Measurements from ENCODE around the gene ZPR1.
"Not testable (repeated sequence)": the region's sequence is repeated elsewhere in the genome, so short reads cannot be mapped to it uniquely, and the experiment has no call there.

The ZPR1 gene, protein sequence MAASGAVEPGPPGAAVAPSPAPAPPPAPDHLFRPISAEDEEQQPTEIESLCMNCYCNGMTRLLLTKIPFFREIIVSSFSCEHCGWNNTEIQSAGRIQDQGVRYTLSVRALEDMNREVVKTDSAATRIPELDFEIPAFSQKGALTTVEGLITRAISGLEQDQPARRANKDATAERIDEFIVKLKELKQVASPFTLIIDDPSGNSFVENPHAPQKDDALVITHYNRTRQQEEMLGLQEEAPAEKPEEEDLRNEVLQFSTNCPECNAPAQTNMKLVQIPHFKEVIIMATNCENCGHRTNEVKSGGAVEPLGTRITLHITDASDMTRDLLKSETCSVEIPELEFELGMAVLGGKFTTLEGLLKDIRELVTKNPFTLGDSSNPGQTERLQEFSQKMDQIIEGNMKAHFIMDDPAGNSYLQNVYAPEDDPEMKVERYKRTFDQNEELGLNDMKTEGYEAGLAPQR

DNA sequence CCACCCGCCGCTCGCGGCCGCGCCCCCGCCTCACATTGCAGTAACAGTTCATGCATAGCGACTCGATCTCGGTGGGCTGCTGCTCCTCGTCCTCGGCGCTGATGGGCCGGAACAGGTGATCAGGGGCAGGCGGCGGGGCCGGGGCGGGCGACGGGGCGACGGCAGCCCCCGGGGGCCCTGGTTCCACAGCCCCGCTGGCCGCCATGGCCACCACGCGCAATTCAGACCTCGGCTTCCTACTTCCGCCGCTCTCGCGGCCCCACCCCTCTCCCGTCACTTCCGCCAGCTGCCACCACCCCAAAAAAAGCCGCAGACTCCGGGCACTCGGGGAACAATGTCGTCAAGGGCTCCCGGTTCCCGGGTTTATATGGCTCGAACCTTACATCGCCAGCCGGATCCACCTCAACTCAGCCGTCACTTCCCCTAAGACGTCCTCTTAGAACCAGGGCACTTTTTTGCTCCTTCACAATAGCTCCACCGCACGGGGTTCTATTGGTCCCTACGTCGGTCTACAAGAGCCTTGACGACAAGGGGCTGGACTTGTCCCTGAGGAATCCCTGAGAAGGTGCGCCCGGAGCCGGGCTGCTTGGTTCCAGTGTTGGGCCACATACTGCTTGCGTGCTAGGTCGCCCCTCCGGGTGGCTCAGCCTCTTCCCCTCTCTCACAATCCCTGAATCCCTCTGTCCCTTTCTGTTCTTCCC is at the start of gene ZPR1:
ZPR1 (minus strand) TSS at position 238 of the 701 bp plus-strand sequence; CDS start at position 205, 33 bp downstream.
- DNase-seq (ENCODE audit: low read depth in 2 of 2): peak; percentile 67 to 78

DNA sequence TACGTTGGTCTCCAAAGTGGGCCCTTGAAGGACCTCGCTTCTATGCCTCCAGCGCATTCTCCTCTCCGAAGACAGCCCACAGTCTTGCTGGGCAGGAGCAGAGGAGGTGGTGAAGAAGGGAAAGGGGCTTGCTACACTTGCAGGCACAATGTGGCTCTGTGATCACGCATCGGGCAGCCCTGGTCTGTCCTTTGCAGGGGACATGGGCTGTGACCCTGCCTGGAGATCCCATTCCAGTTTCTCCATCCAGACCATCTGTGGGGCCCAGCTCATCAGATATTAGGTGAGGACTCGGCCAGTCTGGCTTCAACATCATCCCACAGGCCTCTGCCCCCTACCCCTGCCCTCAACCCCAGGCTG is 48.8 kb upstream of the ZPR1 start:
- DNase-seq (ENCODE audit: low read depth in 2 of 2): no peak

DNA sequence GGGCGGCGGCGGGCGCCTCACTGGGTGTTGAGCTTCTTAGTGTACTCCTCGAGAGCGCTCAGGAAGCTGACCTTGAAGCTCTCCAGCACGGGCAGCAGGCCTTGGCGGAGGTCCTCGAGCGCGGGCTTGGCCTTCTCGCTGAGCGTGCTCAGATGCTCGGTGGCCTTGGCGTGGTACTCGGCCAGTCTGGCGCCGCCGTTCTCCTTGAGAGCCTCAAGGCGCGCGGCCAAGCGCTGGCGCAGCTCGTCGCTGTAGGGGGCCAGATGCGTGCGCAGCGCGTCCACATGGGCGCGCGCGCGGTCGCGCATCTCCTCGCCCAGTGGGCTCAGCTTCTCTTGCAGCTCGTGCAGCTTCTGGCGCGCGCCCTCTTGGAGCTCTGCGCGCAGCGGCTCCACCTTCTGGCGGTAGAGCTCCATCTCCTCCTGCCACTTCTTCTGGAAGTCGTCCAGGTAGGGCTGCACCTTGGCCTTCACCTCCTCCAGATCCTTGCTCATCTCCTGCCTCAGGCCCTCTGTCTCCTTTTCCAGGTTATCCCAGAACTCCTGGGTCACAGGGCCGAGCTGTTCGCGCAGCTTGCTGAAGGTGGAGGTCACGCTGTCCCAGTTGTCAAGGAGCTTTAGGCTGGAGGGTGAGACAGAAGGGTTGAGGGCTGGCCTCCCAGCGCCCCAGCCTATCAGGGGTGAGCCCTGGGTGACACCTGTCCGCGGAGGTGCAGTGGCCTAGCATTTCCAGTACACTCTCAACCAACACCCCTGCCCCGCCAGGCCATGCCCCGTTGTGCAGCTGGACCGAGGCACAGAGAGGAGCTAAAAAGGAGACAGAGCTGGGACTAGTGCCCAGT is 48.2 kb upstream of the ZPR1 start:
- DNase-seq (ENCODE audit: low read depth in 2 of 2): peak; percentile 65 to 69

DNA sequence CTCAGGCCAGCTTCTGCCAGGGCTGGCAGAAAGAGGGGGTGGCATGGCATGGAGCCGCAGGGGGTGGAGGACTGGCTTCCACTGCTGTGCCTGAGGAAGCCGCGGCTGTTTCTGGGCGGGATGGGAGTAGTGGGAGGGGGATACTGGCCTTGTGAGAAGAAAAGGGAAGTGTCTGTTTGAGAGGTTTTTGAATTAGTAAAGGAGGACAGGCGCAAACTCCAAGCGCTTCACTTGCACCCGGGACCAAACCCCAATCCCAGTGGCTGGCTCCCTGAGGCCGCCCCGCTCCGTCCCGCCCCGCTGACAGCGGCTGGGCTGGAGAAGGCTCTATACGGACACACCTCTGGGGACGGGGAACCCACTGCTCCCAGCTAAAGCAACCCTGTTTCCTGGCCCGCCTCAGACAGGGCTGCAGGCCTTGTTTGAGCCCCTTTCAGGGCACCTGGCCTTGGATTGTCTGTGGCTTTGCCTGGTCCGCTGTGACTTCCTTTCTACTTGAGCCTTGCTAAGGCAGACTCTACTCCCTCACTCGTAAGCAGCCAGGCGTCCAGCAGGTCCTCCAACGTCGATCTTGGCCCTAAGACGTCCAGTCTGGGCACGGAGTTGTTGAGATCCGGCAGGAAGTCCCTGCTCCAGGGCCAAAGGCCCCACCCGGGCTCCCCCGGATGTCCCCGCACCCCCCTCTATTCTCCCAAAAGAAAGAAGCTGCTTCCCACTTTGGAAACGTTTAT is 47.4 kb upstream of the ZPR1 start:
- no peak for DNase-seq (ENCODE audit: low read depth in 2 of 2)

DNA sequence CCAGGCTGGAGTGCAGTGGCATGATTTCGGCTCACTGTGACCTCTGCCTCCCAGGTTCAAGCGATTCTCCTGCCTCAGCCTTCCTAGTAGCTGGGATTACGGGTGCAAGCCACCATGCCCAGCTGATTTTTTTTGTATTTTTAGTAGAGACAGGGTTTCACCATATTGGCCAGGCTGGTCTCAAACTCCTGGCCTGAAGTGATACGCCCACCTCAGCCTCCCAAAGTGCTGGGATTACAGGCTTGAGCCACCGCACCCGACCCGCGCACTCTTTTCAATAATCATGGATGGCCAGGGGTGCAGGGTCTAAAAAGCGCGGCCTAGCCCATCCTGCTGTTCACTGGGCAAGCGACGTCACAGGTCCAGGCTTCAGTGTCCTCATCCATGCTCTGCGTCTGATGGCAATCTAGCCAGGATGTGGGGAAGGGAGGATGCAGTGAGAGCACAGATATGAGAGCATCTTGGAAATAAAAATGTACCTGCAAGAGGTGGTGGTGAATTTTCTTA is 46.8 kb upstream of the ZPR1 start:
- DNase-seq (ENCODE audit: low read depth in 2 of 2): not testable (repeated sequence)

DNA sequence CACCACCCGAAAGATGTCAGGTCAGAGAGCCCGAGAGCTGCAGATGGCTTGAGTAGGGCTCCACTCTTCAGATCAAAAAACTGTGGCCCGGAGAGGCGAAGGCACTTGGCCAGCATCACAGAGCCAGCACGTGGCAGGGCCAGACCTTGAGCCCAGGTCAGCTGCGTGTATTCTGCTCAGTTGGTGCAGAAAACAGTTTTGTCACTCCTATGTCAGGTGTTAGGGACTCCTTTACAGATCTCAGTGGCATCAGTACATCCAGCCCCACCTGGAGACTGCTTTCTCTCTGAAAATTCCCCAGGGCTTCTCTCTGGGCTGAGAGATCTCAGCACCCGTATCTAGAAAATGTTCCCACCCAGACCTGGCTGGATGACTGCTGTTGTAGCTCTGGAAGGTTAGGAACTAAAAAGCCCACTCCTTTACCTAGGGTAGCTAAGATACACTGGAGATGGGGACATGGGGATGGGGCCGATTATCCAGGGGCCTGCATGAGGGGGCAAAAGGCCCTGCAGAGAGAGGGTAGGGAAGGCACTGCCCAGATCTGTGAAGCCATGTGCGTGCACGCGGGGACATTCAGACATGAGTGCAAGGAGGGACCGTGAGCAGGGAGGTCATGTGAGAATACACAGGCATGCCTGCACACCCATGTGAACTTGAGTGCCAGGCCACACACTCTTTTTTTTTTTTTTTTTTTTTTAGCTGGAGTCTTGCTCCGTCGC is 46.2 kb upstream of the ZPR1 start:
- DNase-seq (ENCODE audit: low read depth in 2 of 2): no peak

DNA sequence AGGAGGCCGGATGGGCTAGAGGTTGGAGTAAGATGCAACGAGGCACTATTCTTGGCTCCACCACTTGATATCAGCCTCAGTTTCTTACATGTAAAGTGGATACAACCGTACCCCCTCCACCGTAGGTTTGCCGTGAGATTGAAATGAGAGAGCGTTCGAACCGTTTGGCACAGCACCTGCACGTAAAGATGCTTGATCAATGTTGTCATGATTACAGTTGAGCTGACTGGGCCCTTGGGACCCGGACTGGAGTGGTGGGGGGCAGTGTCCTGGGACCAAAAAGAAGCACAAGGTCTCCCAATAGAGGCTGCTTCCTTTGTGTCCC is 45.6 kb upstream of the ZPR1 start:
- no peak for DNase-seq (ENCODE audit: low read depth in 2 of 2)

DNA sequence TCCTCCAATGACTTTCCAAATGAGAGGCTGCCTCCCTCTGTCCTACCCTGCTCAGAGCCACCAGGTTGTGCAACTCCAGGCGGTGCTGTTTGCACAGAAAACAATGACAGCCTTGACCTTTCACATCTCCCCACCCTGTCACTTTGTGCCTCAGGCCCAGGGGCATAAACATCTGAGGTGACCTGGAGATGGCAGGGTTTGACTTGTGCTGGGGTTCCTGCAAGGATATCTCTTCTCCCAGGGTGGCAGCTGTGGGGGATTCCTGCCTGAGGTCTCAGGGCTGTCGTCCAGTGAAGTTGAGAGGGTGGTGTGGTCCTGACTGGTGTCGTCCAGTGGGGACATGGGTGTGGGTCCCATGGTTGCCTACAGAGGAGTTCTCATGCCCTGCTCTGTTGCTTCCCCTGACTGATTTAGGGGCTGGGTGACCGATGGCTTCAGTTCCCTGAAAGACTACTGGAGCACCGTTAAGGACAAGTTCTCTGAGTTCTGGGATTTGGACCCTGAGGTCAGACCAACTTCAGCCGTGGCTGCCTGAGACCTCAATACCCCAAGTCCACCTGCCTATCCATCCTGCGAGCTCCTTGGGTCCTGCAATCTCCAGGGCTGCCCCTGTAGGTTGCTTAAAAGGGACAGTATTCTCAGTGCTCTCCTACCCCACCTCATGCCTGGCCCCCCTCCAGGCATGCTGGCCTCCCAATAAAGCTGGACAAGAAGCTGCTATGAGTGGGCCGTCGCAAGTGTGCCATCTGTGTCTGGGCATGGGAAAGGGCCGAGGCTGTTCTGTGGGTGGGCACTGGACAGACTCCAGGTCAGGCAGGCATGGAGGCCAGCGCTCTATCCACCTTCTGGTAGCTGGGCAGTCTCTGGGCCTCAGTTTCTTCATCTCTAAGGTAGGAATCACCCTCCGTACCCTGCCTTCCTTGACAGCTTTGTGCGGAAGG is 44.8 kb upstream of the ZPR1 start:
- DNase-seq (ENCODE audit: low read depth in 2 of 2): no peak

DNA sequence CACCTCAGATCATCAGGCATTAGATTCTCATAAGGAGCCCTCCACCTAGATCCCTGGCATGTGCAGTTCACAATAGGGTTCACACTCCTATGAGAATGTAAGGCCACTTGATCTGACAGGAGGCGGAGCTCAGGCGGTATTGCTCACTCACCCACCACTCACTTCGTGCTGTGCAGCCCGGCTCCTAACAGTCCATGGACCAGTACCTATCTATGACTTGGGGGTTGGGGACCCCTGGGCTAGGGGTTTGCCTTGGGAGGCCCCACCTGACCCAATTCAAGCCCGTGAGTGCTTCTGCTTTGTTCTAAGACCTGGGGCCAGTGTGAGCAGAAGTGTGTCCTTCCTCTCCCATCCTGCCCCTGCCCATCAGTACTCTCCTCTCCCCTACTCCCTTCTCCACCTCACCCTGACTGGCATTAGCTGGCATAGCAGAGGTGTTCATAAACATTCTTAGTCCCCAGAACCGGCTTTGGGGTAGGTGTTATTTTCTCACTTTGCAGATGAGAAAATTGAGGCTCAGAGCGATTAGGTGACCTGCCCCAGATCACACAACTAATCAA is 44.0 kb upstream of the ZPR1 start:
- DNase-seq (ENCODE audit: low read depth in 2 of 2): no peak

DNA sequence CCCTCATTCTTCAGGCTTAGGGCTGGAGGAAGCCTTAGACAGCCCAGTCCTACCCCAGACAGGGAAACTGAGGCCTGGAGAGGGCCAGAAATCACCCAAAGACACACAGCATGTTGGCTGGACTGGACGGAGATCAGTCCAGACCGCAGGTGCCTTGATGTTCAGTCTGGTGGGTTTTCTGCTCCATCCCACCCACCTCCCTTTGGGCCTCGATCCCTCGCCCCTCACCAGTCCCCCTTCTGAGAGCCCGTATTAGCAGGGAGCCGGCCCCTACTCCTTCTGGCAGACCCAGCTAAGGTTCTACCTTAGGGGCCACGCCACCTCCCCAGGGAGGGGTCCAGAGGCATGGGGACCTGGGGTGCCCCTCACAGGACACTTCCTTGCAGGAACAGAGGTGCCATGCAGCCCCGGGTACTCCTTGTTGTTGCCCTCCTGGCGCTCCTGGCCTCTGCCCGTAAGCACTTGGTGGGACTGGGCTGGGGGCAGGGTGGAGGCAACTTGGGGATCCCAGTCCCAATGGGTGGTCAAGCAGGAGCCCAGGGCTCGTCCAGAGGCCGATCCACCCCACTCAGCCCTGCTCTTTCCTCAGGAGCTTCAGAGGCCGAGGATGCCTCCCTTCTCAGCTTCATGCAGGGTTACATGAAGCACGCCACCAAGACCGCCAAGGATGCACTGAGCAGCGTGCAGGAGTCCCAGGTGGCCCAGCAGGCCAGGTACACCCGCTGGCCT is 42.5 kb upstream of the ZPR1 start:
- DNase-seq (ENCODE audit: low read depth in 2 of 2): no peak

DNA sequence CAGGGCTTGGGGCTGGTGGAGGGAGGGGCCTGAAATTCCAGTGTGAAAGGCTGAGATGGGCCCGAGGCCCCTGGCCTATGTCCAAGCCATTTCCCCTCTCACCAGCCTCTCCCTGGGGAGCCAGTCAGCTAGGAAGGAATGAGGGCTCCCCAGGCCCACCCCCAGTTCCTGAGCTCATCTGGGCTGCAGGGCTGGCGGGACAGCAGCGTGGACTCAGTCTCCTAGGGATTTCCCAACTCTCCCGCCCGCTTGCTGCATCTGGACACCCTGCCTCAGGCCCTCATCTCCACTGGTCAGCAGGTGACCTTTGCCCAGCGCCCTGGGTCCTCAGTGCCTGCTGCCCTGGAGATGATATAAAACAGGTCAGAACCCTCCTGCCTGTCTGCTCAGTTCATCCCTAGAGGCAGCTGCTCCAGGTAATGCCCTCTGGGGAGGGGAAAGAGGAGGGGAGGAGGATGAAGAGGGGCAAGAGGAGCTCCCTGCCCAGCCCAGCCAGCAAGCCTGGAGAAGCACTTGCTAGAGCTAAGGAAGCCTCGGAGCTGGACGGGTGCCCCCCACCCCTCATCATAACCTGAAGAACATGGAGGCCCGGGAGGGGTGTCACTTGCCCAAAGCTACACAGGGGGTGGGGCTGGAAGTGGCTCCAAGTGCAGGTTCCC is 41.8 kb upstream of the ZPR1 start, which contains the start of gene APOC3:
APOC3 (plus strand) TSS at position 383 of the 659 bp plus-strand sequence. CDS start 676 bp downstream, outside the sequence.
- DNase-seq (ENCODE audit: low read depth in 2 of 2): no peak

DNA sequence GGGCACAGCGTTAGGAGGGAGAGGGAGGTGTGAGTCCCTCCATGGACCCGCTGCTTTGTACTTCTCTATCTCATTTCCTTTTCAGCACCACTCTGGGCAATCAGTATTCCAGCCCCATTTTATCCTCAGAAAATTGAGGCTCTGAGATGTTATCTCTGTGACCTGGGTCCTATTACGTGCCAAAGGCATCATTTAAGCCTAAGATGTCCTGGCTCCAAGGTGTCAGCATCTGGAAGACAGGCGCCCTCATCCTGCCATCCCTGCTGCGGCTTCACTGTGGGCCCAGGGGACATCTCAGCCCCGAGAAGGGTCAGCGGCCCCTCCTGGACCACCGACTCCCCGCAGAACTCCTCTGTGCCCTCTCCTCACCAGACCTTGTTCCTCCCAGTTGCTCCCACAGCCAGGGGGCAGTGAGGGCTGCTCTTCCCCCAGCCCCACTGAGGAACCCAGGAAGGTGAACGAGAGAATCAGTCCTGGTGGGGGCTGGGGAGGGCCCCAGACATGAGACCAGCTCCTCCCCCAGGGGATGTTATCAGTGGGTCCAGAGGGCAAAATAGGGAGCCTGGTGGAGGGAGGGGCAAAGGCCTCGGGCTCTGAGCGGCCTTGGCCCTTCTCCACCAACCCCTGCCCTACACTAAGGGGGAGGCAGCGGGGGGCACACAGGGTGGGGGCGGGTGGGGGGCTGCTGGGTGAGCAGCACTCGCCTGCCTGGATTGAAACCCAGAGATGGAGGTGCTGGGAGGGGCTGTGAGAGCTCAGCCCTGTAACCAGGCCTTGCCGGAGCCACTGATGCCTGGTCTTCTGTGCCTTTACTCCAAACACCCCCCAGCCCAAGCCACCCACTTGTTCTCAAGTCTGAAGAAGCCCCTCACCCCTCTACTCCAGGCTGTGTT is 41.1 kb upstream of the ZPR1 start:
- no peak for DNase-seq (ENCODE audit: low read depth in 2 of 2)

DNA sequence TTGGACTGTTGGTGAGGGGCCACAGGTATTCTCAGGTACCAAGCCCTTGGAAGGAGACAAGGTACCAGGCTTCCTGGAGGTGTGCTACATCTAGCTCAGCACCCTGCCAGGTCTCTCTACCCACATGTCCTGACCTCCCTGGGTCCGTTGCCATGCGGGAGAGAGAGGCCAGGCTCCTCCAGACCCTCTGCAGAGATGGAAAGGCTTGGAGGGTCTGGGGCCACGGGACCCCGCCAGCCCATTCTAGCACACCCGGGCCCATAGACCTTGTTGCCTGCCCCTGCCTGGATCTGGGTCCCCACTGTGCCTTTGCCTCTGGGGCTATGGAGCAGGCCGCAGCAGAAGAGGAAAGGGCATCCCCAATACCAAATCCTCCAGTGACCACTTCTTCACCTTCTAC is 39.6 kb upstream of the ZPR1 start:
- DNase-seq (ENCODE audit: low read depth in 2 of 2): no peak

DNA sequence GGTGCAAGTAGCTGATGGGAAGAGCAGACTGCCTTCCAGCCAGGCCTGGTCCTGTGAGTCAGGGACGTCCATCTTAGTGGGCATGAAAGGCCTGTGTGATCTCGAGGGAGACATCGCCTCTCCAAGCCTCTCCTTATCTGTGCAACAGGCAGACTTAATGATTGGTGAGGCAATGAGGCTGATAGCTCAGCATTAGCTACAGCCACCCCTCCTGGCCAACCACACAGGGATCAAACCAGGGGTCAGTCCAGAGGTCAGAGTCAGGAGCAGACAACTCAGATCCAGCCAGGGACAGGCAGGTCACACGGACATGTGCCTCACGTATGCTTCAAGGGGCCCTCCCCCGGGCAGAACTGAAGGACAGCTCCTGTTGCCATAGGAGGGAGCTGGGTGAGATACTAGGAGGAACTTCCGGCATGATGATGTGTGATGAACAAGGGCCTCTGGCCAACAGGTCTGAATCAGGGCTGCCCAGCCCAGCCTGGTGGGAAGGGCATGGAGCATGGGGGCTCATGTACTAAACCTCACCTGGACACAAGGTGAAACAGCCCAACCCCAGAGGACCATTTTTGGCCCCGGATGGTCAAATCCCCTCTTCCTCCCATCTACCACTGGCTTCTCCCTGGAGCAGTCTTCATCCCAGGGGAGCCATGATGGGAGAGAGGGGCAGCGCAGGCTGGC is 39.1 kb upstream of the ZPR1 start:
- DNase-seq (ENCODE audit: low read depth in 2 of 2): no peak

DNA sequence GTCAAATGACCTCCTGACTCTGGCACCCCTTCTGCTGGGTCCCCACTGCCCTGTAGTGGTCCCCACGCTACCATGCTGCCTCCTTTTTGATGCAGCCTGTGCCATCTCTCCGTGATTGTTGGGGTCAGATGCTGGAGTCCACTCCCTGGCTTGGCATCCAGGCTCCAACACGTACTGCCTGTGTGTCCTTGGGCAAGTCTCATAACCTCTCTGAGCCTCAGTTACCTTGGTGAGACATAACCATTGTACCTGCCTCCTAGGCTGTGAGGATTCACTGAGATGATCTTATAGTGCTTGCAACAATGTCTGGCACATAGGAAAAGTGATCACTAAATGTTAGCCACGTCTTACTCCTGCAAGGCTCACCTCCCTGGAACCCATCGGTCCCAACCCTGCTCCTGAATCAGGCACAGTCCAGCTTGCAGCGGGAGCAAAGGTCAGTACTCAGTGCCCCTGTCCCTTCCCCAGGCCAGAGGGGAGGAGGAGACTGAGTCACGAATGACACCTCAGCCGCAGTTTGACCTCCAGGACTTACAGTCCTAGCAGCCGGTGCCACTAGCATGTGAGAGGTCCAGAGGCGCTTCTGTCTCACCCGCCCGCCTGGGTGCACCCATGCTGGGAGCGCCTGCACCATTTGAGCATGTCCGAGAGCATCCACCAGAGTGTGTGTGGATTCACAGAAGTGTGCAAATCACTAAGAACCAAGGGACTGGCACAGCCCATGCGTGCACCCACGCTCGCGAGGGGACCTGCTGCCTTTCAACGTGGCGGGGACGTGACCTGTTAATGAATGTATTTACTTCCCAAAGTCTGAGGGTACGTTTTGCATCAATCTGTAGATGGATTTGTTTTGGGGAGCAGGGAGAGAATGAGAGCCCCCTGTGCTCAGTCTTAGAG is 38.3 kb upstream of the ZPR1 start:
- DNase-seq (ENCODE audit: low read depth in 2 of 2): no peak

Data from activated CD4-positive, alpha-beta T cell treated with anti-CD3 and anti-CD28 coated beads for 24 hours (primary cell).